NCI-H1048 (cell line): ENCODE results near the gene INSL4.
A peak's percentile ranks its signal among the peaks of the same experiment; 100 is the strongest.

Source experiments
- DNase-seq: peaks from one replicate; lab custom pipeline; 2025; lab: John Stamatoyannopoulos, UW

Gene INSL4

DNA sequence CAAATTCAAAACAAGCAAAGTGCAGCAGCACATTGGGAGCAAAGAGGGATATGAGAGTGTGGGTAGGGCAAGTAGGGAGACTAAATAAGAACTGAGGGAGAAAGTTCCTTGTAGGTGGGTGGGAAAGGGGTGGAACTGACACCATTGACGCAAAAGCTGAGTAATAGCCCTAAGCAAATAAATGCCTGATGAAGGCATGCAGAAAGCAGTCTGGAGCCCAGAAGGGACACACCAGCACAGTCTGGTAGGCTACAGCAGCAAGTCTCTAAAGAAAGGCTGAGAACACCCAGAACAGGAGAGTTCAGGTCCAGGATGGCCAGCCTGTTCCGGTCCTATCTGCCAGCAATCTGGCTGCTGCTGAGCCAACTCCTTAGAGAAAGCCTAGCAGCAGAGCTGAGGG lies at the start of gene INSL4:
Gene INSL4 (plus strand): TSS at position 208 of the 400 bp plus-strand sequence. CDS start 105 bp downstream, at position 313.
- no peak for DNase-seq

DNA sequence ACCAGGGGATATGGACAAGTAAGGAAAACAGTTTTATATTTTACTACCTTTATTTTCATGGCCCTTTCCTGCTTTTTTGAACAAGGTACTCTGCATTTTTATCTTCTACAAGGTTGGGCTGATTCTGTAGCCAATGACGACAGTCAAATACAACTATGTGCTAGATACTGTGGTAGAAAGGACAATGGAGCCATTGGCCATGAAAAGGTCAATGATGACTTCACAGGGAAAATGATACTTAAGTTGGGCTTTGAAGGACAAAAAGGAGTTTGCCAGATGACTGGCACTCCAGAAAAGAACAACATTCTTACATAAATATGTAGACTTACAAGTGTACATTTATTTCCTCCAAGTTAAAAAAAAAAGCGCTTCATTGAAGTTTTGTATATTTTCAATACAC lies 46.4 kb upstream of the INSL4 start:
- no peak for DNase-seq

DNA sequence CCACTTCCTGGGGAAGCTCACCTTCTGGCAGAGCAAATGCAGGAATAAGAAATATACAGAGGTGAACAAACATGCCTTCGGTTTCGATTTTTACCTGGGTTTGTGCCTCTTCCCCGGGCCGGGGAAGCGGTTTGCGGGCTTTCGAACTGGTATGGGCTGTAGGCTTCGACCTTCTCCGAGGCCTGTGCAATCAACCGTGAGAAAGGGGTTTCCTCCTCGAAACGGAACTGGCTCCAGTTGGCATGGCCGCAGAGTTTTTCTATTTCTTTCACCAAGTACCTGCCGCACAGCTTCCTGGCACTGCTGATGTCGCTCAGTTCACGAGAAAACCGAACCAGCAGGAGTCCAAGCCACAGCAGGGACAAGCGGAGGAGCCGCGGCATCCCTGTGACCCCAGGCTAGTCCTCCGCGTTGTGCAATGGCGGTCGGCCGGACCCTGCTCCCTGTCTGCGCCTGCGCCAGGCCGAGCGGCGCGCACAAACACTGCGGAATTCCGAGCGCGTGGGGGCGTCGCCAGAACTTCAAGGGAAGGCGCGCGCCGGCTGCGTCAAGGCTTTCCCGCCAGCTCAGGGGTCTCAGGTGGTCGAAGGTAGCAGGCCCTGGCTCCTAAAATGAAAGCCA lies 45.9 kb upstream of the INSL4 start, which contains the start of gene INSL6:
Gene INSL6 (minus strand): TSS at position 420 of the 621 bp plus-strand sequence. CDS start 37 bp downstream, at position 383.
- DNase-seq = no peak

- DNase-seq = peak; percentile 36
Measured at GRCh38 chr9:5186416-5187169, 44.6 kb upstream of the INSL4 start.

DNA sequence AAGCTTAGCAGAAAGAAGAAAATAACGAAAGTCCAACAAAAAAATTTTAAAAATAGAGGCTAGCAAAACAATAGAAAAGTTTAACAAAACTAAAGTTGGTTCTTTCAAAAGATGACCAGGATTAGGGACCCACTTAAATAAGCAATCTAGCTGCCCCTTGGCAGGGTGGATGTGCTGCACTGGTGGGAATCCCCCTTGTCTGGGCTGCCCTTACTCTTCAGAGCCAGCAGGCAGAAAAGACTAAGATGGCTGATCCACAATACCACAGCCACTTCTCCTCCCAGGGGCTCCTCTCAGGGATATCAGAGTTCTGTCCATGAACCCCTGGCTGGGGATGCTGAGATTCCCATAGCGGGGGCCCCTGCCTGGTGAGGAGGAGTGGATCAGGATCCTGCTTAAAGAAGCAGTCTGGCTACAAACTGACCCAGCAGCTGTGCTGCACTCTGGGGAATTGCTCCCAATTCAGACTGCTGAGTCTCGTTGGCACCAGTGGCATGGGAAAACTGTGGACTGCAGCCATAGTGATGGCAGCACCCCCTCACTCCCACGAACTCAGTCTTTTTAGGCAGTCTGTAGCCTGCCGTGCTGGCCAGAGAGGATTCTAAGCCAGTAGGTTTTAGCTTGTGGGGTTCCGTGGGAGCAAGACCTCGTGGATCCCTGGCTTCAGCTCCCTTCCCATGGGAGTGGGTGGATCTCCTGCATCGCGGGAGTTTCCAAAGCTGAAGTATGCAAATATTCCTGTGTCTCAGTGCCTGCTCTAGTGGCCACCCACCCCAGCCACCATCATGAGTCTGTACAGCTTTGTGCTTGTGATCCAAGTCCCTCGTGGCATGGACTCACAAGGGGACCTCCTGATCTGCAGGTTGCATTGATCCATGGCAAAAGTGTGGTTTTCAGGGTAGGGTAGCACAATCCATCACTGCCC lies 42.9 kb upstream of the INSL4 start:
- no peak for DNase-seq

DNA sequence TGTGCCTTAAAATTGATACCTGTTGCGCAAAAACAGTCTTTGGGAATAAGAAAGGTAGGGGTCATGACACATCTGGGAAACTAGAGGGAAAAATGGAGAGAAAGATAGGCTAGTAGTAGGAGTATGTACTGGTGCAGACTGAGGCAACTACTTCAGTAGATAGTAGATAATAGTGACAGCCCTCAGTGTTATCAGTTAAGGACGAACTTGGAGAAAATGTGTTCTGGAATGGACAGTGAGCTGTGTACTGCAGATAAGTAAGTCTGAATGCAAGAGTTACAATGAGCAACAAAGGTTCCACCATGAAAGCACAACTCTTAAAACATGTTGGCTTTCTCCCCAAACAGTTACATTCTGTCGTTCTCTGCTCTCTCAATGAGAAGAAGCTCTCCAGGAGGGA lies 39.2 kb upstream of the INSL4 start:
- no peak for DNase-seq

DNA sequence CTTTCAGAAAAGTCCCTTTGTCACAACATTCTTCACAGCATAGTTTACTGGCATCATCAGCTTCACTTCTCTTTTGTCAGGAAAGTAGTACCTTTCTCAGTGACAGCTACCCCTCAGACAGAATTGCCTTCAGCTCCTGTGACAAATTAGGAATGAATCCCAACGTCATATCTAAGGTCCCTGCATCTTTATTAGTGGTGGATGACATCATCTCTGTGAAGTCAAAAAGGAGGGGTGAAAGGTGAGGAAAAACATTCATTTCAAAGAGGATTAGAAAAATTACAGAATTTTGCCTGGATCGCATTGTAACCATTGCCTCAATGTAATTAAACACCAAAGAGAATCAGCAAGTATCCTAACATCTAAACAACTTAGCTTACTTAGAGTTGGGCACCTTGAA lies 37.9 kb upstream of the INSL4 start:
- DNase-seq = no peak

GRCh38 chr9:5195463-5195862 lies 35.8 kb upstream of the INSL4 start:
- DNase-seq = no peak

GRCh38 chr9:5205071-5205470 lies 26.1 kb upstream of the INSL4 start:
- no peak for DNase-seq

DNA sequence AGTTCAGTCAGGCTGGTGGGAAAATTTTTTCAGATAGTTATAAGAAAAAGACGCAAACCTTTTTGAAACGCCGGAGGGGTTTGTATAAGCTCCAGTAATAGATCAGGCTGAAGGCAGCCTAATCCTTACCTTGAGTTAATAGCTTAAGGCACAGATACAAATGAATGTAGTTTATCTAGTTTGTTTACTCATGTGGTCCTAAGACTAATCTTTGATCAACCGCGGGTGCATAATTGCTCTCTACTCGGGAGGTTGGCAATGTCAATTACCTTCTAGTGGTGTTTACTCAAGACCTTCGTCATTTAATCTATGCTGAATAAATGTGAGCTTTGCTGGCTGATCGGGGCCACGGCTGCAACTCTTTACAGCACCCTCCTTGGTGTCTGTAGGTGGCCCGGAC lies 665 bp upstream of the INSL4 start:
- DNase-seq = peak; percentile 61

DNA sequence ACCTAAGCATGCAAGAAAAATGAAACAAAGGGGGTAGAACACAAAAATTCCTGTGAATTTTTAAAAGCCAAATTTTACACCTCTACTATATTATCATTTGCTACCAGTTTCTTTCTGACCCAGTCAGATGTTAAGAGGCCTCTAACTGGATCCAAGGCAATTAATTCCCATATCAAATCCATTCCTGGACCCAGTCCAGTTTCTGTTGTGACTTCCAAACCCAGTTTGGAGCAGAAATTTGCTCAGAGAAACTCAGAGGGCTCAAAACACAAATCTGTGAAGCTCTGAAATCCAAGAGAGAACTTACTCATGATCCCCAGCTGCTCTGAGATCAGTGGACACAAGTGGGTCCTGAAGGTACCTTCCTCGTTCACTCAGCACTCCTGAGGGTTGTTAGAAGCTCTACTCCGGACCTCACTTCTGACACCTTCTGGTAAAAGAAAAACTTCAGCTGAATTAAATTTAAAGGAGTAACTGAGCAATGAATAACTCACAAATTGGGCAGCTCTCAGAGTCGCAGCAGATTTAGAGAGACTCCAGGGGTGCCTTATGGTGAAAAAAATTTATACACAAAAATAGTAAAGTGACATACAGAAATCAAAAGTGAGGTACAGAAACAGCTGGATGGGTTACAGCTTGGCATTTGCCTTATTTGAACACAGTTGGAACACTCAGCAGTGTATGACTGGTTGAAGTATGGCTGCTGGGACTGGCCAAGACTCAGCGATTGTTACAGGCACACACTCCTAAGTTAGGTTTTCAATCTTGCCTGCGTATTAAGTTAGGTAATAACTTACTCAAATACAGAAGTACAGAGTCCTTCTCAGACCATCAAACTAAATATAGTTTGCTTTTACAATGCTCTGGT lies 32.4 kb downstream of the INSL4 start:
- no peak for DNase-seq

- DNase-seq = no peak
Measured at GRCh38 chr9:5264219-5264595, 33.0 kb downstream of the INSL4 start.

DNA sequence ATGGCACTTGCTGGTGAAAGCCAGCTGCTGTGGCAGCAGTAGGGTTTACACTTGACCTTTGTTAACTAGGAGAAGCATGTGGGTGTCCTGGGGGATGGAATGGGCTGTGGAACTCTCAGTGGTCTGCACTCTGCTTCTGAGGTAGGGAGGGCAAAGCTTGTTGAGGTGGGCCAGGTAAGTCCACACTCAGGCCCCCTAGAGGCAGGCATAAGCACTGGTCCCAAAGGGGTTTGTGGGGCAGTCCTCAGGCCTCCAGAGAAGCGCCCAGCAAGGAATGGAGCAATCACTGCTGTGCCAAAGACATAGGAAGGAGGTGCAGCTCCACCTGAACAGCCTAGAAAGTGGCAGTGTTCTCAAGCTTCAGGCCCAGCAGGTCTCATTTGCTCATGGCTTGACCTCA lies 34.7 kb downstream of the INSL4 start:
- DNase-seq = no peak

- no peak for DNase-seq
Measured at GRCh38 chr9:5269249-5269715, 38.1 kb downstream of the INSL4 start.

DNA sequence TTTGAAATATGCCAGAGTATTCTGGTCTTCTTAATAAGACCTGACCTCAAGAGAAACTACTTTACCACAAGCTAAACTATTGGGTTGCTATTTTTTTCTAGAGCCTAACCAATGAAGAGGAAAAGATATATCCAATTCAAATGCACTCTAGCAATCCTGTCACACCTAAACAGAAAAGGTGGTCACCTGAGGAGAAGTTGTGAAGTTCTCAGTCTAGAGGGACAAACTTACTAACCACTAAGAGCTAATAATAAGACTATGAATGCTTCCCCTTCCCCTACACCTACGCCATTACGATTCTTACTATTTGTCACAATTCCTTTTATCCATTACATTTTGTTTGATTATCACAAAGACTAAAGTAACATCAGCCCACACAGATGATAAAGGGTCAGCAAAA lies 43.6 kb downstream of the INSL4 start:
- no peak for DNase-seq

DNA sequence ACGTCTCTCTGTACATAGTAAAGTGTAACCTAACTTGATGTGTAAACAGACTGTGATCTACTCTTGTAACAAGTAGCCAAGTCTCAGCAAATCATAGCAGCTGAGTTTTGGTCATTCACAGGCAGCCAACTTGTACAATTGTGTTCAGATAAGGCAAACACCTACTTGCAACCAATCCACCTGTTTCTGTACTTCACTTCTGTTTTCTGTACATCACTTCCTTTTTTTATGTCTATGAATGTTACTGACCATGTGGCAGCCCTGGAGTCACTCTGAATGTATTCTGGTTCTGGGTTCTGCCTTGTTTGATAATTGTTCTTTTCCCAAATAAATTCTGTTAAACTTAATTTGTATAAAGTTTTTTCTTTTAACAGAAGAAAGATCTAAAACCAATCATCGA lies 47.3 kb downstream of the INSL4 start:
- no peak for DNase-seq
